Stimulated activated CD8-positive, alpha-beta memory T cell treated with anti-CD3 and anti-CD28 coated beads, Interleukin-15, amount 100 ng/mL, for 48 hours (primary cell): ENCODE results near the gene BIK.
"Not testable (repeated sequence)": the region's sequence is repeated elsewhere in the genome, so short reads cannot be mapped to it uniquely, and the experiment has no call there.

Experiments
- DNase-seq, 2 donors: peaks; one replicate each; pipeline ENCODE4 v3.0.0-alpha.2; 2020; ENCODE audit warnings: low read depth in 2 of 2

The BIK gene

GRCh38 chr22:43136255-43136654 is 25.7 kb downstream of the BIK start:
- peak in 1 of 2 donors; percentile 11 for DNase-seq

GRCh38 chr22:43136801-43137200 is 26.3 kb downstream of the BIK start:
- no peak for DNase-seq

GRCh38 chr22:43142880-43143562 is 32.5 kb downstream of the BIK start, which contains the start of gene MCAT:
Gene MCAT (minus strand): TSS chr22:43143398. CDS start chr22:43143348, 50 bp downstream.
- peak; percentile 76 to 78 for DNase-seq

GRCh38 chr22:43144949-43145348 is 34.4 kb downstream of the BIK start:
- DNase-seq: no peak

- not testable (repeated sequence) for DNase-seq
Observed at GRCh38 chr22:43145371-43145770, 34.8 kb downstream of the BIK start.

GRCh38 chr22:43146332-43146731 is 35.8 kb downstream of the BIK start:
- DNase-seq: not testable (repeated sequence)

- no peak for DNase-seq
Observed at GRCh38 chr22:43147821-43148220, 37.3 kb downstream of the BIK start.

- DNase-seq: no peak
Observed at GRCh38 chr22:43148581-43148980, 38.0 kb downstream of the BIK start.

- no peak for DNase-seq
Observed at GRCh38 chr22:43150731-43151206, 40.2 kb downstream of the BIK start.

GRCh38 chr22:43151251-43152002 is 40.9 kb downstream of the BIK start, which contains the start of gene TSPO:
Gene TSPO (plus strand): TSS chr22:43151559. CDS start chr22:43159239, 7,680 bp downstream.
- peak; percentile 42 to 52 for DNase-seq

GRCh38 chr22:43152003-43152356 is 41.4 kb downstream of the BIK start:
- DNase-seq: no peak

- DNase-seq: peak; percentile 40
Observed at GRCh38 chr22:43152357-43153071, 42.0 kb downstream of the BIK start.

GRCh38 chr22:43153899-43154298 is 43.3 kb downstream of the BIK start:
- DNase-seq: no peak

- no peak for DNase-seq
Observed at GRCh38 chr22:43154887-43155536, 44.5 kb downstream of the BIK start.

- DNase-seq: no peak
Observed at GRCh38 chr22:43155789-43156188, 45.2 kb downstream of the BIK start.

- DNase-seq: no peak
Observed at GRCh38 chr22:43156413-43156812, 45.9 kb downstream of the BIK start.

- DNase-seq: no peak
Observed at GRCh38 chr22:43157874-43158546, 47.5 kb downstream of the BIK start.

GRCh38 chr22:43158778-43159483 is 48.4 kb downstream of the BIK start:
- DNase-seq: no peak

- DNase-seq: no peak
Observed at GRCh38 chr22:43159484-43160178, 49.1 kb downstream of the BIK start.
